NCI-H69 (cell line): ENCODE measurements around the gene RANBP3L.
"Not testable (repeated sequence)": the region's sequence is repeated elsewhere in the genome, so short reads cannot be mapped to it uniquely, and the experiment has no call there.

Experiments used
- DNase-seq: peaks from one replicate; lab custom pipeline; 2025; lab: John Stamatoyannopoulos, UW

Gene RANBP3L, protein sequence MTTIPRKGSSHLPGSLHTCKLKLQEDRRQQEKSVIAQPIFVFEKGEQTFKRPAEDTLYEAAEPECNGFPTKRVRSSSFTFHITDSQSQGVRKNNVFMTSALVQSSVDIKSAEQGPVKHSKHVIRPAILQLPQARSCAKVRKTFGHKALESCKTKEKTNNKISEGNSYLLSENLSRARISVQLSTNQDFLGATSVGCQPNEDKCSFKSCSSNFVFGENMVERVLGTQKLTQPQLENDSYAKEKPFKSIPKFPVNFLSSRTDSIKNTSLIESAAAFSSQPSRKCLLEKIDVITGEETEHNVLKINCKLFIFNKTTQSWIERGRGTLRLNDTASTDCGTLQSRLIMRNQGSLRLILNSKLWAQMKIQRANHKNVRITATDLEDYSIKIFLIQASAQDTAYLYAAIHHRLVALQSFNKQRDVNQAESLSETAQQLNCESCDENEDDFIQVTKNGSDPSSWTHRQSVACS

DNA sequence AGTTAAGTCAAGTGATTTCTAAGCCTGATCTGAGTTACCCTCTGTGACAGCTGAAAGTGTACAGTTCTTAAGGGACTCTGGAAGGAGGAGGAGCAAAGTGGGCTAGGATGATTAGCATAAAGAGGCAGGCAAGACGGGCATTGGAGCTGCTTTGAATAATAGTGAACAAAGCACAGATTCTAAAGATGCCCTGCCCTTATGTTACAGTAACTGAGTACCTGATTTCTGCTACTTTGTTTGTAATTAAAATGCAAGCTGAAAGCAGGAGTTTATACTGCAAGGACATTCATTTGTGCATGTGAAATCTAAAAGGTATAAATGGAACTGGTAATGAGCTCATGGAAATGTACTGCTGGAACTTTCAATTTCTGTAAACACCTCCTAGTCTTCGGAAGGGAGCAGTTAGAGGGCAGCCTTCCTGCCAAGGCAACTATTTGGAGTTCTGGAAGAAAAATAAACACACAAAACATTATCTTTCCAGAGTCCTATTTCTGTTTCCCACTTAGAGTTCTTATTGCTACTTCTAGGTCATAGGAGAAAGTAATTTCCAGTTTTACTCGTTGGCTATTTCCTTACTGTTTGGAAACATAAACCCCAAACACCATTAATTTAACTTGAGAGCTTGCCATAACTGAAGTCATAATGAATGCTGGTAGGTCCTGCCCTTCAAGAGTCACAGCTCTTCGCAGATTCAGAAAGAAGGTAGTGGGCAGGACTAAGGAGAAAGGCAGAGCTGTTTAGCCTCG lies at the start of gene RANBP3L:
RANBP3L (minus strand) TSS at position 45 of the 746 bp plus-strand sequence. CDS start 486 bp downstream, outside the sequence.
- no peak for DNase-seq

DNA sequence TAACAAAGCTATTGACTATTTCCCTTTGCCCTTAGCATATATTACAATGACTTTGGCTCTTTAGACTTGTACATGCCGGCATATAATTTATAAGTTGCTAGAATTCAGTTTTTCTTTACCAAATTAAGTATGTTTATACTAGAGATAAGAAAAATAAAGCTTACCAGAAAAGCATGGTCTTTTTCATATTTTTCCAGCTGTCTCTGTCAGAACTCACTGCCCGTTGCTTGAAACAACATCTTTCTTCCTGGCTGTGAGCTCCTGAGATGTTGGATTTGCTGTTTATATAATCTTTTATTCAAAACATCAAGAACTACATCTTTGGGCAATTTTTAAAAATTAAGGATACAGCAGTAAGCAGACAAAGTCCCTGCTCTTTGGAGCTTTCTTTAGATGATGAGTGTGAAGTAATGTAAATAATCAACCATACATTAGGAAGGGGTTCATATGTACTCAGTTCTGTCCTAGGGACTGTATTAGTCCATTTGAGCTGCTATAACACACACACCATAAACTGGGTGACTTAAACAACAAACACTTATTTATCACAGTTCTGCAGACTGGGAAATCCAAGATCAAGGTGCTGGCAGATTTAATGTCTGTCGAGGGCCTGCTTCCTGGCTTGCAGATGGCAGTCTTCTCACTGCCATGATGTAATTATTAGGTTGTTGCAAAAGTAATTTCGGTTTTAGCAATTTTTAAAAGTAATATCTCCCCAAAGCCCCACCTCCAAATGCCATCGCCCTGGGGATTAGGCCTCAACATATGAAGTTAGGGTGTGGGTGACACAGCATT lies 45.4 kb upstream of the RANBP3L start:
- DNase-seq: no peak

DNA sequence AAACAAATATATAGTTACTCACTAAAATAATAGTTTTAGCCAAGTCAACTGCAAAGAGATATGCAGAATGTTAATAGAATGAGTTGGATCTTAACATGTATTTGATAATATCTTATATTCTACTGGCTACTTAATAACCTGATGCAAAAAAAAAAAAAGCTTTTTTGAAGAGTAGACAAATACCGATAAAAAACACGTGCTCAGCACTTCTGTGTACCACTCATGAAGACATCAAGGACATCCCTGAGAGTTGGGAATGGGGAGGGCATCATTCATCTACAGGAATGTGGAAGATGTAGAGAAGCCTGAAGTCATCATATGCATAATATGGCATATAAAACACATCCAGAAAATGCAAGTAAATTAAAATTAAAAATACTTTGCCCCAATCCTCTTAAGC lies 43.2 kb upstream of the RANBP3L start:
- no peak for DNase-seq

DNA sequence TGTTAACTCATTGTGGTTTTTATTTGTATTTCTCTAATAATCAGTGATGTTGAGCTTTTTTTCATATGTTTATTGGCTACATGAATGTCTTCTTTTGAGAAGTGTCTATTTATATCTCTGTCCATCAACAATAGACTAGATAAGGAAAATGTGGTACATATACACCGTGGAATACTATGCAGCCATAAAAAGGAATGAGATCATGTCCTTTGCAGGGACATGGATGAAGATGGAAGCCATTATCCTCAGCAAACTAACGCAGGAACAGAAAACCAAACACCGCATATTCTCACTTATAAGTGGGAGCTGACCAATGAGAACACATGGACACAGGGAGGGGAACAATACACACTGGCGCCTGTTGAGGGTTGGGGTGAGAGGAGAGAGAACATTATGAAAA lies 40.0 kb upstream of the RANBP3L start:
- DNase-seq: not testable (repeated sequence)

DNA sequence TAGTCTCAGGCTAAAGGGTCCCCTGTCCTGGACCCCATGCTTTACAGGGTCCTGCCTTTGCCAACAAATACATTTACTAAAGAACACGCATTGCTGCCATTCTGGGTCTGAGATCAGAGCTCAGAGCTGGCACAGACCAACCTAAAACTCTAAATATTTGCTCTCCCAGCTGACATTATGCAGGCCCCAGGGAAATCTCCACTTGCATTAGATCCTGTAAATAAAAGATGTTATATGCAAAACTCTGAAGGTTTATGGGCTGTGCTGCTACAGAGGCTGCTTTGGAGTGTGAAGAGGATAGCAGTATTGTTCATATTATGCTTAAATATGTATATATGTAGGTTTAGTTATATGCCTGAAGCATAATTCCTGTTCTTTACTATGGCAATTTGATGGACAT lies 35.9 kb upstream of the RANBP3L start:
- DNase-seq: no peak

DNA sequence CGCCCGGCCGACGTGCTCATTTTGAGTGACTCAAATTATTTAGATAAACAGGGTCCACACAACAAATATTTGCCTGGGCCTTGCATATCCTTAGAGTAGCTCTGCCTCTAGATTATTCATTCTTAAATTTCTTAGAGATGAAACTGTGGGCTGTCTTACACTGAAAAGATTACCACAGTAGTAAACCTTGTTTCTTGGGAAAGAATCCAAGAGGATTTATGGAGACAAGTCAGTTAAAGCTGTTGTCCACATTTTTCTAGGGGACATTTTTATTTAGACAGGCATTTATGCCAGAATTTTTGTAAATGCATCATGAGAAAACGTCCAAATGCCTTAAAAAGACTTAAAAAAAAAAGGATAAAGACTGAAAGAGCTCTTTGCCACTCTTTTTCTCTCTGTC lies 32.6 kb upstream of the RANBP3L start:
- no peak for DNase-seq

DNA sequence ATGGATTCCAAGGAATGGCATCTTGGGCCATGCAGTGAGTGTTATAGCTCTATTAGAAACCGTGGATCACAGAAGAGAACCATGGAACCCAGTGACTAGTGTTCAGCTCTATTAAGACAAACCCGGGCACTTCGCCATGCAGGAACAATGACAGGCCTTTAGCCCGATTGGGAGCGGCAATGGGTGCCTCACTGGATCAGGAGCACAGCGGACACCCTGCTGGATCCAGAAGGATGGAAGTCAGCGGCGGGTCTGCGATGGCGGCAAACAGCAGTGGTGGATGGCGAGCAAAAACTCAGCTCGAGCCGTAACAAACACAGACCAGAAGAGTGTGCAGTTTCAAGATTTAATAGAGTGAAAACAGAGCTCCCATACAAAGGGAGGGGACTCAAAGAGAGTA lies 31.0 kb upstream of the RANBP3L start:
- DNase-seq: not testable (repeated sequence)

DNA sequence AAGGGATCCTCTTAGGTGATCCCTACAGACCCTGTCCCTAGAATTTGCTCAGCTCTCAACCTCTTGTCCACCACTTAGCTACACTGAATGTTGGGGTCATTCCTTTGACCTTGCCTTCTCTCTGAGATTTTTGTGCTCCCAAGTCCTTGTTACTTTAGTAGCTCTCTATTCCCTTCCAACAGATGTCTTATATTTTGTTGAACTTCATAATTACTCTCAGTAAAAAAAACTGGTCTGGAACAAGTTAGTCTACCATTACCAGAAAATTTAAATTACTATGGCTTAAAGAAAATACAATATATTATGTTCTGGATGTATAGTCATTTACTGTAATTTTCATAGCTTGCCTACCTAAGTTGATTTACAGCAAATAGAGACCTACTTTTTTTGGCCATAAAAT lies 23.5 kb upstream of the RANBP3L start:
- DNase-seq: no peak

DNA sequence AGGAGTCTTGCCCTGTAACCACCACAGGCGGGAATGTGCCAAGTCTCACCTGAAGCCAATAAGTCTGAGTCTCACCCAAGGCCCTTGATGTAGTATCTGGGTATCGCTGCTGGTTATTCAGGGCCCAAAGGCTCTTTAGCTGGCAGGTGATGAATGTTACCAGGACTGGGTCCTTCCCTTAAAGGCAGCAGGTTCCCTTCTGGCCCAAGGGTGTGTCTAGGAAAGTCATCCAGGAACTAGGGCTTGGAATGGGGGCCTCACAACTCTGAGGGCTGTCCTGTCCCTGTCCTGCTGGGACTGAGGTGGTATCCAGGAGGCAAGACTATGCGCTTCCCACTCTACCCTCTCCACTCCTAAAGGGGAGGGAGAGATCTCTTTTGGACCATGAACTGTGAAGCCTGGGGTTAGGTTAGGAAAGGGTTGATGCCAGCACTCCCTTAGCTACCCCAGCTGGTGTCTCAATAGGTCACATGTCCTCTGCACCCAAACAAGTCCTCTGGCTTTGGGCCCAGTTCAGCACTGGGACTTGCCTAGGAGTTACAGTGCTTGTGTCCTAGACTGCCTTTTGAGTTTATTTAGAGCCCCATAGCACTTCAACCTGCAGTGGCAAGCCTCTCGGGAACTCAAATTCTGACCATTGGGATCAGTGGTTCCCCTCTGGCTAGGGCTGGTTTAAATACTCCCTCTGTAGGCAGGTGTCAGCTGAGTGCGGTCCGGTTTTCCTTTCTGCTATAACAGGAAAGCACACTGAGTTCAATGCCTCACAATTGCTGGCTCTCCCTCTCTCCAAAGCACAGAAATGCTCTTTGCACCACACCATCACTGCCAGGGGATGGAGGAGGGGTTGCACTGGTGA lies 22.5 kb upstream of the RANBP3L start:
- DNase-seq: no peak

DNA sequence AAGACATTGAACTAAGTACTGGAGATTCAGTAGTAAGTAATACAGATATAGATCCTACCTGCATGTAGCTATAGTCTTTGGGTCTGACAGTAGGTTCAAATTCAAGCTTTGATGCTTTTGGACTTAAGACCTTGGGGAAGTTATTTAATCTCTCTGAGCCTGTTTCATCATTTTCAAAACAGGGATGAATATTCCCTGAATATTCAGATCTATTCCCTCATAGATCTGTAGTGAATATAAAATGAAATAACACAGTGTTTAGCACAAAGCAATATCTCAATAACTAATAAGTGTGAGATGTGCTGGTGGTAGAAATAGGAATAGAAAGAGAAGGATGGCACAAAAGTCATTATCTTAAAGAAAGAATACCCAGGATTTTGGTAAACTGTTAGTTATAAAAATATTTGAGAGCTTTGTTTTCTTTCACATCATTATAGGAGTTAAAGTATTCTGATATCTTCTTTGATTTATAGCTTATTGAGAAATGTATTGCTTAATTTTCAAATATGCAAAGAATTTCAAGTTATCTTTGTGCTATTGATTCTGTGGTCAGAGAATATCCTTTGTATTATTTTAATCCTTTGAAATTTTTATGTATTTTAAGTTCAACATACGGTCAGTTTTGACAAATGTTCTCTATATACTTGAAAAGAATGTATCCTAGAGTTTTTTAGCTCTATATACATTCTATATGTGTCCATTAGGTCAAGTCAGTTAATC lies 11.4 kb upstream of the RANBP3L start:
- no peak for DNase-seq

DNA sequence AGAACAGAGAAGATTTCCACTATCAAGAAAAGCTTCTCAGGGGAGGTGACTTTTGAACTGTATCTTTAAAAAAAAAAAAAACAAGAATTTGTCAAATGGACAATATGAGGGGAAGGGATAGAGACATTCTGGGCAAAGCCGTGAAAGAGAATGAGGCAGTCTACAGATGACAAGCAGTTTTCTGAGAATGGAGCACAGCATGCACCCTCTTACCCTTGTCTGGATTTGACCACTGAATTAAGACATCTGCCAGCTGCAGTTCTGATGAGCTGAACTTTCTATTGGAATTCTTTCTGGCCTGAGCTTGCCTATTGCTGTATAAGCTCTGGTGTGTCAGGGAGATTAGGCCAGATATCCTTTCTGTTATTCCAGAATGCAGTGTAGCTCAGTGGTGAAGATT lies 10.3 kb upstream of the RANBP3L start:
- no peak for DNase-seq

DNA sequence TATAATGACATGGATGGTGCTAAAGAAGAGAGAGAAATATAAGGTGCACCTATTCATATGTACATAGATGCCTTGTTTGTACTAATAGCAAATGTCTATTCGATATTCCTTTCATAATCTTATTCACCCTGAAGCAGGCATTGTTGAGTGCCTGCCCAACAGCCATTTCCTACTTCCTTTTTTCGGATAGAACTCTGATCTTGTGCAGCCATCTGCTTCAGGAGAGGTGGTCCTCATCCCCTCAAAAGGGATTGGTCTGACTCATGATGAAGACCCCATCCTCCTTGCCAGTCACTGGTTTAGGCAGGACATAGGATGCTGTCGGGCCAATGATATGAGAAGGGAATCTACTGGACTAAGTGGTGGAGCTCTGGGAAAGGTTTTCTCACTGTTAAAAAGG lies 8.4 kb upstream of the RANBP3L start:
- DNase-seq: no peak

DNA sequence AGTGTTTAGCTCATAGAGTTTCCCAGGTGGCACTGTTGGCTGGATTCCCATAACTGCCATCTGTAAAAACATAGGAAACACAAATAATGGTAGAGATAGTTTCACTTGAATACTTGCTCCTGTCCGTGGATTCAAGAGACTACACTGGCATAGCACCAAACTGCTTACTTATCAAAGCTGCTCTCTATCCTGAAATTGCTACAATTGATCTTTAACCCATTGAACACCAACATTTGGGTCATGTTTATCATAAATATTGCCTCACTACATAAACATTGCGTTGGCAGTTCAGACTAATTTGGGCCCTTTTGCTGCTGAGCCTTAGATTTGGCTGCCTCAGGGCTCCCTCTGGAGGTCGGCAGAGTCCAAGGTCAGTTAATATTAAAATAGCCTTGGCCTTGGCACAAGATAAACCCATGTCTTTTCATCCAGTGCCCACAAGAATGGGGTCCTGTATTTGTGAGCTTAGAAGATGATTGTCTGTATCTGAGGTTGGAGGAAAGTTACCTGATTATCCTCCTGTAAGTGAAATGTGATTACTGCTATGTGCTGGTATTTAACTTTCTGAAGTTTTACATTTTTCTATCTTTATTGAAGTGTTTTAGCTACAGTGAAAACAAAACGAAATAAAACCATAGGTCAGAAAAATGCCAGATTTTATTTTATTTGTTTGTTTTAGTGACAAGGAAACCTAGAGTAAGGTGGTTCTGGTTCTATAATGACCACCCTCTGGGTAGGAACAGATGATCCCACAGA lies 4.0 kb upstream of the RANBP3L start:
- peak; percentile 70 for DNase-seq

DNA sequence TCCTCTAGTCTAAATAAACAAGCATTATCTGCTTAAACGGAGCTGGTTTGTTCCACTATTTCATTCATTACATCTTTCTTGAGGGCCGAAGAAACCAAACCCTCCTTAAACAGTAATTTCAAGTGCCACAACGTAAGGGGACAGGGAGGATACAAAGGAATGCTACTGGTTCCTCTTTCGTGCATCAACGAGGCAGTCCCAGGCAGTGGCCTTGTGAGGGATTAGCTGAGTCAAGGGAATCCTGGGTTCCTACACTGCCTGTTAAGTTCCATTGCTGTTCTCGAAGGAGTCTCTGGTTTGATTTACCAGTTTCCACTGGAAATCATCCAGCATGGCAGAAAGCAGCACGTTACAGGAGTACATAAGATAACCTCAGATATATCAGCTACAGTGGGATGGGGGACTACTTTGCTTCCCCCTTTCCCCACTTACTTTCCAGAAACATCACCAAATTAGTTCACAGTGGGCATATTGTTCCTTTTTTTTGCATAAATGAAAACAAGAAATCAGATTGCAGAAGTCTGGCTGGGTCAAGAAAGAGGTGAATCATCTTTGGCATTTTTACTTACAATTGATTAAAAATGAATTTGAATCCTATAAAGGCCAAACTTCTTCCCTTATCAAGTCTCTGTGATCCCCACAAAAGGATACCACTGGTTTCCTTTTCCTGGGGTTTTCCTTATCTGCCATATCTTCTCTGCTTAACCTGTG lies 2.5 kb upstream of the RANBP3L start:
- DNase-seq: no peak

DNA sequence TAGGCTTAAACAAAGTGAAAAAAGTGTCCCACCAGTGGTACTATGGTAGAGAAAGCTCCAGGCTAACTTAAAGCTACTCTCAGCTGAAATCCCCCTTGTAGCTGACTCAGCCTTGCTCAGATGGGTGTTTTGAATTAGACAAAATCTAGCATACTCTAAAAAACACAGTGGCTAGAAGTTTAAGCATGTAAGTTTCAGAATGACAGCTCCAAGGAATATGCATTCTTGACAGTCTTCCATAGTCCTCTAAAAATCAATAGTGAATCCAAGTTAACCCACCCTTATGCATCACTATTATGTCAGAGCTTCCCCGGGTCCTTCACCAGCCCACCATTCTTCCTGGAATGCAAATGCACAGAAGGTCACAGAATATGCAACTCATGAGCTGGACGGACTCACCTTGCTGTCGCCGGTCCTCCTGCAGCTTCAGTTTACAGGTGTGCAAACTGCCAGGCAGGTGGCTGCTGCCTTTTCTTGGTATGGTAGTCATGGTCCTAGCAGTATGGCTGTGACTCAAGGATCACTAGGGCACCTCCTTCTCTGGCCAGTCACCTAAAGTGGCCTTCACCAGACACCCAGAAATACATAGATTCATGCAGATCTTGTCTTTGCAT lies 668 bp downstream of the RANBP3L start:
- no peak for DNase-seq

DNA sequence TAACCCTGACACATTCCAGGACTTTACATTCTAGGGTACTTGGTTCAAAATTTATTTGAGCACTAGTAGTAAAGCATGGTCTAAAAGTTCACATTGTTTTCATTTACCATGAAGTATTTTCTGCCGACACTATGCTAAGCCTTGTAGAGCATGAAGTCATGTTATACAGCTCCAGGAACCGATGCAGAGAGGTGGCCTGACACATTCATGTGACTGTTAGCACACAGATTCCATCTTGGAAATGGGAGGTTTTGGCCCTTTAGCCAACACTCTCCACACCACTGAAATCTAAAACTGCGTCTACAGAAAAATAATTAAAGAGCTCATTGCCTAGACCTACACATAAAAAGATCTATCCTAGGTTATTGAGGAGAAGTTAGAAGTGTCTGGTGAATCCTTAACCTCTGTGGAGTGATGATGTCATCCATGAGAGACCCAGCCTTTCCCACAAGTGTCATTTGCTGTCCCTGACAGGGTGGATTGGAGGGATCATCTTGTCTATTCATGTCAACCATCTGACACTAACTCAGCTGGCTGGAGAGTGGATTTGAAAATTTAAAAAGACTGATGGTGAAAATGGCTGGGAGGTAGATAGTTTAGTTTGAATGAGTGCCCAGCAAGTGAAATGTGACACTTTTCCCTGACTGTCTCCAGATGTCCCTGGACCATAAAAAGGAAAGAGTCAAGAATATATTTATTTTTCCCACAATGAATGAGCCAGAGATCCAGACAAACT lies 1.3 kb downstream of the RANBP3L start:
- DNase-seq: no peak

DNA sequence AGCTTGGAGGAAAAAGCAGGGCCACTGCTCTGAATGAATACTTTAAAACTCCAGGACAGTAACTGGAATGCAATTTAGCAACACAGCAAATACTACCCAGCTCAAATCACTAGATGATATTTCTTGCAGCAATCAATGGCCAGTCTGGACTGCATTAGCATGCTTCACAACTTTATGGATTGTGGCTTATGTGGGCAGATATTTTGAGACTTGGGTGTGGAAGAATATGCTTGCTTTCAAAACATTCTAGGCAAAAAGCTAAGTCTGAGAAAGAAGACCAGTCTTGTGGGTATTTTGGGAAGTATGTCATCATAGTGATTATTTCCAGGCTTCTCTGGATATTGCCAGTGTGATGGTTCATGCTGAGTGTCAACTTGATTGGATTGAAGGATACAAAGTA lies 3.1 kb downstream of the RANBP3L start:
- DNase-seq: no peak

DNA sequence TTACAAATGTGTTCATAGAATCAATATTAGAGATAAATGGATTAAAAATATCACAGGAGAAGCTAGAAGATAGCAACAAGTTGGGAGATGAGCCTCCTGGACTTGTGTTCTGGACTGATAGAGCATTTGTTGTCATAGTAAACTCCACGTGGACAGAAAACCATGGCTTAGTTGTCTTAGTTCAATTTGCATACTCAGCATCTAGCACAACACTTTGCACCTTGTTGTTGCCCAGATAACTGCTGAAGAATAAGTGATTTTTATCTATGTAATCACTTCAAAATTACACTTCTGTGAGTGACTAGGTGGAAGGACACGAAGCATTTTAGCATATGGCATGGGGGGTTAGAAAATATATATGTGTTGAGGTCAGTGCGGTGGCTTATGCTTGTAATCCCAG lies 4.0 kb downstream of the RANBP3L start:
- no peak for DNase-seq
